ENCODE results near the gene RBMS3.

DNA sequence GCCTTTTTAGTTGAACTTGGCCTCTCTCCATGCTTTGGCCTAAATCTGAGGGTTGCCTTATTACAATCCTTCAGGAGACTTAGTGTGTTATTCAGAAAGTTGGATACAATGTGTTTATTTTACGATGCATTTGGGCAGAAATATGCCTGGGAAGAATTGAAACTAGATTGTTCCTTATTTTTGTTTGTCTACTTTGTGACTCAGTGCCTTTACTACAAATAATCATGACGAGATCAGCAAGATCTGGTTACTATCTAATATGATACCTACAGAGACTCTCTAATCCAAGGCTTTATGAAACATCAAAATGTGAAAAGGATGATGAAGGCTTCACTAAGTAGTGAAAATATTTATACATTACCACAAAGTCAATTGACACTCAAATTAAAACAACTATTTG lies 82.2 kb downstream of the RBMS3 start:
- TF ChIP-seq BHLHE40 (IDR thresholded peaks at IDR 0.05; ENCODE audit: borderline replicate concordance) (no peak), SUZ12 (IDR thresholded peaks at IDR 0.05) (no peak), L3MBTL2 (conservative IDR thresholded peaks at IDR 0.05) (no peak), ELF4 (IDR thresholded peaks at IDR 0.05) (no peak), TARDBP (IDR thresholded peaks at IDR 0.05) (no peak), NFRKB (IDR thresholded peaks at IDR 0.05) (no peak), HDGF (IDR thresholded peaks at IDR 0.05; ENCODE audit: borderline replicate concordance) (no peak), FOXK2 (IDR thresholded peaks at IDR 0.05) (no peak), FOXM1 (IDR thresholded peaks at IDR 0.05; ENCODE audit: borderline replicate concordance) (no peak), ARNT (IDR thresholded peaks at IDR 0.05) (no peak), FOXA1 (IDR thresholded peaks at IDR 0.05) (no peak), ZNF384 (IDR thresholded peaks at IDR 0.05) (no peak), SP1 (IDR thresholded peaks at IDR 0.05) (no peak)
- TF ChIP-seq, protein P1, sequence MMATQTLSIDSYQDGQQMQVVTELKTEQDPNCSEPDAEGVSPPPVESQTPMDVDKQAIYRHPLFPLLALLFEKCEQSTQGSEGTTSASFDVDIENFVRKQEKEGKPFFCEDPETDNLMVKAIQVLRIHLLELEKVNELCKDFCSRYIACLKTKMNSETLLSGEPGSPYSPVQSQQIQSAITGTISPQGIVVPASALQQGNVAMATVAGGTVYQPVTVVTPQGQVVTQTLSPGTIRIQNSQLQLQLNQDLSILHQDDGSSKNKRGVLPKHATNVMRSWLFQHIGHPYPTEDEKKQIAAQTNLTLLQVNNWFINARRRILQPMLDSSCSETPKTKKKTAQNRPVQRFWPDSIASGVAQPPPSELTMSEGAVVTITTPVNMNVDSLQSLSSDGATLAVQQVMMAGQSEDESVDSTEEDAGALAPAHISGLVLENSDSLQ (IDR thresholded peaks at IDR 0.05): no peak

Data from HEK293T (cell line).